Thoracic aorta (tissue), 2 donors: ENCODE measurements around the gene CTNNA3. TPM values are rescaled to one million over a fixed set of nuclear protein-coding genes. Genes with fewer than 3 reads are reported as not detected.

ENCODE experiments used
- ATAC-seq: fragments of 150-250 bp; one replicate; pipeline ENCODE4 v1.8.0; 2017; ENCODE audit warnings: low read depth; ENCODE audit not compliant: insufficient number of reproducible peaks, low FRiP score
- DNase-seq: peaks from one replicate; pipeline ENCODE4 v3.0.0-alpha.2; 2020; ENCODE audit warnings: low spot score
- H3K27ac ChIP-seq, 2 donors: fragments of 200-600 bp; sonication (generic); 1 replicate in 1 of 2; 2 replicates in 1 of 2; pipeline ENCODE4 v1.5.1; 2016; ENCODE audit warnings: mild to moderate bottlenecking in 2 of 2, moderate library complexity in 2 of 2
- H3K27me3 ChIP-seq: fragments of 200-600 bp; sonication (generic); replicated peaks from 2 replicates; pipeline ENCODE4 v1.6.0; 2016; ENCODE audit warnings: mild to moderate bottlenecking; ENCODE audit not compliant: insufficient read depth
- H3K36me3 ChIP-seq: fragments of 200-600 bp; sonication (generic); one replicate; pipeline ENCODE4 v1.5.1; 2016
- H3K4me1 ChIP-seq, 2 donors: fragments of 200-600 bp; sonication (generic); 1 replicate in 1 of 2; 2 replicates in 1 of 2; pipeline versions ENCODE4 v1.5.1 to v1.6.0; 2016; ENCODE audit warnings: low read depth in 2 of 2, mild to moderate bottlenecking in 1 of 2; ENCODE audit not compliant: control insufficient read depth in 1 of 2
- H3K4me3 ChIP-seq: fragments of 200-600 bp; sonication (generic); 2 replicates; pipeline ENCODE4 v1.5.1; 2016; ENCODE audit warnings: mild to moderate bottlenecking
- H3K9me3 ChIP-seq: fragments of 200-600 bp; sonication (generic); 2 replicates; pipeline ENCODE4 v1.5.1; 2016
- total RNA-seq, 2 donors: library from RNA; depleted of rRNA; stranded (reverse); fragments of >200 nt; gene quantifications; one replicate each; pipeline versions ENCODE4 v1.1.0 to v1.2.3, GENCODE V29; 2016
- TF ChIP-seq, protein P1 (sequence below): fragments of 200-600 bp; sonication (generic); IDR thresholded peaks from one replicate; pipeline ENCODE4 v1.5.1; 2019; ENCODE audit warnings: antibody characterized with exemption

Gene CTNNA3
- total RNA-seq, 2 donors from 2014 or later: 0.95 to 1.2 TPM

DNA sequence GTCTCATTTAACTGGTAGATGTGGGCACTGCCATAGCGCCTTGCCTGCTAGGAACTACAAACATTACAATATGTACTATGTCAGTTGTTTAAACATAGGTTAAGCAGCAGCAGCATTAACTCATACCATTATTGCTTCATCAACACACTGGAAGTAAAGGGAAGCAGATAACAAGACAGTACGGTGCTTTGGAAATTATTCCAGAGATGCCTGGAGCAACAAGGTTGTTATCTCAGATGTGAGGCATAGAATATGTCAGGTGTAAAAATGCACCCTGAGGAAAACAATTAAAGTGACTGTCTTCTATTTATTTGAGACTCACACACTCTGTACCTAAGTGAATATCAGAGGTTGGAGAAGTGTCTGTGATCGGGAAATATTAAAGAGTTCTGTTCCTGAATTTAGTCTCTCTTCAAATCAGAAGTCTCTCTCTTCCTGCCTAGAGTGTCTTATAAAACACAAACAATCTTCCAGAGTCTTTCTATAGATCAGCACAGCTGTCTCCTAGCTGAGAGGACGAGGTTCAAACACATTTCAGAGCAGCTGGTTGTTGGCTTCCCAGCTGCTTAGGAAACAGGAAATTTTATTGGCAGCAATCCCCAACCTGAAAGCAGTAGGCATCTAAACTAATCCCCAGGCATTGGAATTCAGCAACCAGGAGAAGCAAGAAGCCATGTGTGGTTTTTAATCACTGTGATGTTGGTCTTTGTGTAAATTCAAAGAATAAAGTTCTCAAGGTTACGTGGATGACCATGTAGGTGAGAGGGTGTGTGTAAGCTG lies 1764.5 kb downstream of the CTNNA3 start:
- no peaks in the 10 kb centered on the region for H3K27me3 ChIP-seq
- TF ChIP-seq, protein P1, sequence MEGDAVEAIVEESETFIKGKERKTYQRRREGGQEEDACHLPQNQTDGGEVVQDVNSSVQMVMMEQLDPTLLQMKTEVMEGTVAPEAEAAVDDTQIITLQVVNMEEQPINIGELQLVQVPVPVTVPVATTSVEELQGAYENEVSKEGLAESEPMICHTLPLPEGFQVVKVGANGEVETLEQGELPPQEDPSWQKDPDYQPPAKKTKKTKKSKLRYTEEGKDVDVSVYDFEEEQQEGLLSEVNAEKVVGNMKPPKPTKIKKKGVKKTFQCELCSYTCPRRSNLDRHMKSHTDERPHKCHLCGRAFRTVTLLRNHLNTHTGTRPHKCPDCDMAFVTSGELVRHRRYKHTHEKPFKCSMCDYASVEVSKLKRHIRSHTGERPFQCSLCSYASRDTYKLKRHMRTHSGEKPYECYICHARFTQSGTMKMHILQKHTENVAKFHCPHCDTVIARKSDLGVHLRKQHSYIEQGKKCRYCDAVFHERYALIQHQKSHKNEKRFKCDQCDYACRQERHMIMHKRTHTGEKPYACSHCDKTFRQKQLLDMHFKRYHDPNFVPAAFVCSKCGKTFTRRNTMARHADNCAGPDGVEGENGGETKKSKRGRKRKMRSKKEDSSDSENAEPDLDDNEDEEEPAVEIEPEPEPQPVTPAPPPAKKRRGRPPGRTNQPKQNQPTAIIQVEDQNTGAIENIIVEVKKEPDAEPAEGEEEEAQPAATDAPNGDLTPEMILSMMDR: no peak
- no peak overlapping the region for H3K27ac ChIP-seq
- no peaks in the 10 kb centered on the region for H3K36me3 ChIP-seq
- H3K4me1 ChIP-seq: no peaks in the 10 kb centered on the region
- DNase-seq: no peak
- no peak overlapping the region for H3K4me3 ChIP-seq
- ATAC-seq: no peak
- H3K9me3 ChIP-seq: no peaks in the 10 kb centered on the region

DNA sequence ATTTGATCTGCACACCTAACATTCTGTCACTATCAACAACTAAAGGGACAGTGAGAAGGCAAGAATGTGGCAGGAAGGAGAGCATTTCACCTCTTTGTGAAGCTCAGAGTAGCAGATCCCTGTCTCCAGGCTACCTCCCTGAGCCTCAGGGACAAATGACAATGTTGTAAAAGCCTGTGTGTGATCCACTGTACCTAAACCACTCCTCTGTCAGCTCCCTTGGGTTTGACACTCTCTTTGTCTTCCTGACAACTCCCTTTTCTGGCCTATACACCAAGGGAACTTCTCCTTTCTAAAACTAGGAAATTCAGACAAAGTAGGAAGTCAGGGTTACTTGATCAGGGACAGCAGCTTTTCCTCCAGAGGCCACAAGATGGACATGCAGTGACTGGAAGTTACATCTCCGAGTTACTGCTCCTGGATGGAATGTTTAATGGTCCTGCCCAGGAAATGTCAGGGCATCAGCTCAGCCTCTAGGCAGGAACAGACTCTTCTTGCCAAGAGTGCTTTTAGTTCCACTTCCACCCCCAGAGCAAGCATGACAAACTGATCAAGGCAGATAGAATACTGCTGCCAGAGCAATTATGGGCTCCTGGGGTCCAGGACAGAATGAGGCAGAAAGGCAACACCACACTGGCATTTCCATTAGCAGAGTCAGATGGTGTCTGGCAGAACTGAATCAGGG lies 1784.7 kb downstream of the CTNNA3 start:
- Histone ChIP-seq H3K27me3 (no peaks in the 10 kb centered on the region), H3K9me3 (no peaks in the 10 kb centered on the region), H3K4me1 (peaks cover 0 to 9% of the 10 kb centered on the region in 2 donors), H3K27ac (no peak overlapping the region), H3K36me3 (no peaks in the 10 kb centered on the region), H3K4me3 (no peak overlapping the region)
- TF ChIP-seq, protein P1: no peak
- ATAC-seq: no peak
- no peak for DNase-seq

DNA sequence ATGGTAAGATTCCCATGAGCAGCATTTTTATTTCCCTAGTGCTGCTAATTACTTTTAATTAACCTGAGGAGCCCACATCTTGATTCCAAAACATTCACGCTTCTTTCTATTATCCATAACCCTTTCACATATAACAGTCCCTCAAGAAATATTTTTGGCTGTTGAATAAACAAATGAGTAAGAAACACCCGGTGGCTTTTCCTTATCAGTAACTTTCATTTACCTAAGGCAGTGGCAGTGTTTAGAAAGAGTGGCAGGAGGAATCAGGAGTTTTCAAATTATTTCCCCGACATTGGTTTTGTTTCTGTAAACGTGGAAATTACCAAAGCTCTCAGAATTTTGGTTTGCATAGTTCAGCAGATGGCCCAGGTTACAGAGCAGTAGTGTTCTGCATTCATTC lies 1785.8 kb downstream of the CTNNA3 start:
- Histone ChIP-seq H3K27me3 (no peaks in the 10 kb centered on the region), H3K4me1 (peaks cover 0 to 9% of the 10 kb centered on the region in 2 donors), H3K4me3 (no peak overlapping the region), H3K36me3 (no peaks in the 10 kb centered on the region), H3K27ac (no peak overlapping the region), H3K9me3 (no peaks in the 10 kb centered on the region)
- DNase-seq (no peak), ATAC-seq (no peak)
- TF ChIP-seq, protein P1: no peak

DNA sequence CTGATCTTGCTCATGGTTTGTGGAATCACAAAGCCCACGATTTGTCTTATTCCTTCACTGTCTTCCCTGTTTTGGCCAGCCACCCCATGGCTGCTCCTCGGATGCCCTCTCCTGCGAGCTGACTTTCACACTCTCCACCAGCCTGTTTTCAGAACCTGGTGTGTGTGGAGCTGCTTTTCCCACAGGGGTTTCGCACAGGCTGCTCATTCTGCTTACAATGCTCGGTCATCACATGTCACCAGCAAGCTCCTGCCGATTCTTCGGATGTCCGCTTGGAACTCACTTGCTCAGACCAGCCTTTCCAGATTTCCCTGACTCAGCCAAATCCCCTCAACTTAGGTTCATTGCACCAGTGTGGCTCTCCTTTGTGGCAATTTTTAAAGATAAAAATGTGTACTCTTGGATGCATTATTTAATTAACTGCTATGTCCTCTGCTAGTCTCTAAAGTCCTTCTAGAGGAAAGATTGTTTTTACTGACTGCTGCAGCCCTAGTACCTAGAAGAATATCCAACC lies 1788.7 kb downstream of the CTNNA3 start:
- Histone ChIP-seq H3K9me3 (no peaks in the 10 kb centered on the region), H3K27me3 (no peaks in the 10 kb centered on the region), H3K27ac (no peak overlapping the region), H3K4me1 (peaks cover 0 to 9% of the 10 kb centered on the region in 2 donors), H3K36me3 (no peaks in the 10 kb centered on the region), H3K4me3 (no peak overlapping the region)
- TF ChIP-seq, protein P1: no peak
- DNase-seq (no peak), ATAC-seq (no peak)

DNA sequence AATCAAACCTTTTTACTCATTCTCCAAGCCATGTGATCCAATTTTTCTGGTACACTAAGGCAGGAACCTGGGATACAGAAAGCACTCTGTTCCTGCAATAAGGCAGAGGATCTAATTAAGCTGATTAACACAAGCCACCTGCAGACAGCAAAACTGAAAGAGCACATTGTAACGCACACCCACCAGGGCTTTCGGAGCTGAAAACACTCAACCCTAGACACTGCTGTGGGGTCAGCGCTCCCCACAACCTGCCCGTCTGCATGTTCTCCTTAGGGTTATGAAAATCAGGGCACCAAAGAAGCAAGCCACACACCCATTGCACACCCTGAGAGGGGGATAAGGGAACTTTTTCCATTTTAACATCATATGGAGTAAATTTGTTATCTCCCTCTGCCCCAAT lies 1792.4 kb downstream of the CTNNA3 start:
- TF ChIP-seq, protein P1: no peak
- H3K9me3 ChIP-seq: no peaks in the 10 kb centered on the region
- H3K36me3 ChIP-seq: no peaks in the 10 kb centered on the region
- H3K4me3 ChIP-seq: no peak overlapping the region
- H3K27ac ChIP-seq: no peak overlapping the region
- peaks cover 0 to 9% of the 10 kb centered on the region in 2 donors for H3K4me1 ChIP-seq
- H3K27me3 ChIP-seq: no peaks in the 10 kb centered on the region
- DNase-seq (no peak), ATAC-seq (no peak)
